ENCODE data around the gene STK36. TPM values are rescaled to one million over a fixed set of nuclear protein-coding genes. Genes with fewer than 3 reads are reported as not detected.
A peak's percentile ranks its signal among the peaks of the same experiment; 100 is the strongest.

The STK36 gene
- polyA plus RNA-seq, 2 of the 4 experiments (the other 2 are of a cell fraction): 20.6 to 29.9 TPM

DNA sequence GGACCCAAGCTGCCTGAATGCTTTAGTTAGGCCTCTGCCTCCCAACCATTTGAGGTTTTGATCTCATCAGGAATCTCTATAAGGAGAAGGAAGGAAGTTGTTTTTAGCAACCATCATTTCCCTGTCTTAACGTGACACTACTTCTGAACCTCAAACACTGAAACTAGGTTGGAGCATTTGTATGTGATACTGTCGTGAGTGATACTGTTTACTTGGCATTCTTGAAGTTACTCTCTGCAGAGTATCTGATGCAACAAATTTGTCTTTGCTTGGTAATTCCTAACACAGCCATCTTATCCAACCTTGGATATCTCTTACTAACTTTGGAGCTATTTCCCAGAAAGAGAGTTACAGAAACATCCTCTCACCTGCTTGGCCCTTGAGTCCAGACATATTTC, 60.9 kb downstream of the STK36 start:
- Histone ChIP-seq H3K9me3 (peaks cover 3% of the 10 kb centered on the region), H3K4me2 (peak overlapping the region; percentile 82; the same call in 2 of the 3 replicates), H3K27ac (peak overlapping the region in 1 of 2 experiments; percentile 72; a peak in 3 of 6 replicates), H3K4me1 (peaks cover 39% of the 10 kb centered on the region), H3K4me3 (no peak overlapping the region)
- FAIRE-seq: no peak
- TF ChIP-seq PBX3 (IDR thresholded peaks at IDR 0.05) (no peak), EHMT2 (IDR thresholded peaks at IDR 0.05; ENCODE audit: low read depth) (no peak), FOSL2 (IDR thresholded peaks at IDR 0.05) (no peak), FOSL2 (CRISPR knock-in tag; IDR thresholded peaks at IDR 0.05) (no peak), SMC3 (IDR thresholded peaks at IDR 0.05) (no peak), BHLHE40 (IDR thresholded peaks at IDR 0.05; ENCODE audit: low read depth, low read length) (no peak), REST (IDR thresholded peaks at IDR 0.05) (no peak), CBX2 (IDR thresholded peaks at IDR 0.05; ENCODE audit: borderline replicate concordance, low read depth) (no peak), GATA3 (IDR thresholded peaks at IDR 0.05; ENCODE audit: borderline replicate concordance) (no peak), SREBF2 (IDR thresholded peaks at IDR 0.05) (no peak), ZC3H11A (IDR thresholded peaks at IDR 0.05) (no peak), TFCP2L1 (CRISPR knock-in tag; IDR thresholded peaks at IDR 0.05) (no peak), ESRRA (IDR thresholded peaks at IDR 0.05; ENCODE audit: borderline replicate concordance, low read length) (no peak), MAZ (IDR thresholded peaks at IDR 0.05; ENCODE audit: borderline replicate concordance, low read depth, low read length) (no peak), MYC (IDR thresholded peaks at IDR 0.05; ENCODE audit: borderline replicate concordance, low read length) (no peak), TP53 (CRISPR knock-in tag; IDR thresholded peaks at IDR 0.05) (no peak), HEYL (CRISPR knock-in tag; IDR thresholded peaks at IDR 0.05) (no peak), NR3C1 (IDR thresholded peaks at IDR 0.05) (no peak), POLR2AphosphoS2 (conservative IDR thresholded peaks at IDR 0.05; ENCODE audit: low read length) (no peak), KDM5A (IDR thresholded peaks at IDR 0.05) (no peak), BCL3 (IDR thresholded peaks at IDR 0.05) (no peak)
- no peak for DNase-seq (ENCODE audit: low read depth in 1 of 2, low spot score in 1 of 2)
- 71% methylated on average over 2 of the region's 2 CpGs for whole genome bisulfite sequencing (ENCODE audit: missing lambda C conversion rate)
- POLR2A ChIA-PET: no interaction called here
- no peak for ATAC-seq
- CTCF ChIA-PET: interaction anchor here (1.2 to 4.1 kb wide), 4 partner anchors 11 to 115 kb away, joined by 3 to 28 read pairs (median 10); partner anchors contain the start of gene TTLL4

DNA sequence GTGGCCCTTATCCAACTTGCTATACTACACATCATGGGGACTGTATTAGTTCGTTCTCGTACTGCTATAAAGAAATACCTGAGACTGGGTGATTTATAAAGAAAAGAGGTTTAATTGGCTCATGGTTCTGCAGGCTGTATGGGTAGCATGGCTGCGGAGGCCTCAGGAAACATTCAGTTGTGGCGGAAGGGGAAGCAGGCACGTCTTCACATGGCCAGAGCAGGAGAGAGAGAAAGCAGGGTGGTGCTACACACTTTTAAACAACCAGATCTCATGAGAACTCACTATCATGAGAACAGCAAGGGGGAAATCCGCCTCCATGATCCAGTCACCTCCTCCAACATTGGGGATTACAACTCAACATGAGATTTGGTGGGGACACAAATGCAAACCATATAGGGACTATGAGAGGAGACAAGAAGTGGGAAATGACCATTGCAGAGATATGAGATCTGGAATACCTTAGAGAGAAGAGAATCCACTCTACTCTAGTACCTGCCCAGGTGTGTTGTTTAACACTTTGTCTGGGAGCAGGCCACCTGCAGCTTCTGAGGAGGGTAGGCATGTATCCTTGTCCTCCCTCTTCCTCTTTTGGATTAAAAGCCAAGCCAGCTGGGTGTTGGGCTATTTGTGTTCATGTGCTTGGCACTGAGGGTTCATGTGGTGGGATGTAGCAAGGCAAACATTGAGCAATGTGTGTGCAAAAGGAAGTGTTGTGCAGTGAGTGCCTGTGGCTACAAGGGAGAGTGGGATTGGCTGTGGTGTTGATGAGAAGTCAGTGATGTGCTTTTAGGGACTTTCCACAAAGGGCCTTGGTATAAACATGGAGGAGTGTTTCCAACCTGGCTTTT, 61.5 kb downstream of the STK36 start:
- FAIRE-seq (no peak), DNase-seq (ENCODE audit: low read depth in 1 of 2, low spot score in 1 of 2) (peak; percentile 10 to 51), ATAC-seq (peak in 1 of 2 experiments; percentile 50; a peak in 2 of 6 replicates)
- peak overlapping the region in 1 of 2 experiments; percentile 72; a peak in 3 of 6 replicates for H3K27ac ChIP-seq
- TF ChIP-seq CEBPB (IDR thresholded peaks at IDR 0.05): peak in 1 of 2 experiments; percentile 81; a peak in 3 of 4 replicates
- TF ChIP-seq CHD2 (IDR thresholded peaks at IDR 0.05; ENCODE audit: low read length, partially characterized antibody): no peak
- TF ChIP-seq, protein P1, sequence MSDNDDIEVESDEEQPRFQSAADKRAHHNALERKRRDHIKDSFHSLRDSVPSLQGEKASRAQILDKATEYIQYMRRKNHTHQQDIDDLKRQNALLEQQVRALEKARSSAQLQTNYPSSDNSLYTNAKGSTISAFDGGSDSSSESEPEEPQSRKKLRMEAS (IDR thresholded peaks at IDR 0.05): 0 out of 2 replicates have a peak, but pooled peaks have one; percentile 16
- H3K9me3 ChIP-seq: no peaks in the 10 kb centered on the region
- ChIA-PET POLR2A (no interaction called here), CTCF (interaction anchor here (1.6 to 4.1 kb wide), 3 partner anchors 10 to 115 kb away, joined by 9 to 28 read pairs (median 10); no protein-coding TSS in a partner anchor)
- H3K4me1 ChIP-seq: peaks cover 39% of the 10 kb centered on the region
- peak overlapping the region; percentile 21 for H3K4me2 ChIP-seq
- H3K4me3 ChIP-seq: no peak overlapping the region
- 85% methylated on average over 6 of the region's 6 CpGs for WGBS (ENCODE audit: missing lambda C conversion rate)
